Urothelium cell line (cell line): ENCODE results near the gene SMIM43.
"Not testable (repeated sequence)": the region's sequence is repeated elsewhere in the genome, so short reads cannot be mapped to it uniquely, and the experiment has no call there.

Experiments used
- DNase-seq: peaks from one replicate; pipeline ENCODE4 v3.0.0; 2011; ENCODE audit warnings: low spot score, mixed read lengths
- FAIRE-seq: peaks from 2 replicates; lab custom pipeline; 2011; peaks lifted over from hg19 to GRCh38; lab: Jason Lieb, UNC

The SMIM43 gene

DNA sequence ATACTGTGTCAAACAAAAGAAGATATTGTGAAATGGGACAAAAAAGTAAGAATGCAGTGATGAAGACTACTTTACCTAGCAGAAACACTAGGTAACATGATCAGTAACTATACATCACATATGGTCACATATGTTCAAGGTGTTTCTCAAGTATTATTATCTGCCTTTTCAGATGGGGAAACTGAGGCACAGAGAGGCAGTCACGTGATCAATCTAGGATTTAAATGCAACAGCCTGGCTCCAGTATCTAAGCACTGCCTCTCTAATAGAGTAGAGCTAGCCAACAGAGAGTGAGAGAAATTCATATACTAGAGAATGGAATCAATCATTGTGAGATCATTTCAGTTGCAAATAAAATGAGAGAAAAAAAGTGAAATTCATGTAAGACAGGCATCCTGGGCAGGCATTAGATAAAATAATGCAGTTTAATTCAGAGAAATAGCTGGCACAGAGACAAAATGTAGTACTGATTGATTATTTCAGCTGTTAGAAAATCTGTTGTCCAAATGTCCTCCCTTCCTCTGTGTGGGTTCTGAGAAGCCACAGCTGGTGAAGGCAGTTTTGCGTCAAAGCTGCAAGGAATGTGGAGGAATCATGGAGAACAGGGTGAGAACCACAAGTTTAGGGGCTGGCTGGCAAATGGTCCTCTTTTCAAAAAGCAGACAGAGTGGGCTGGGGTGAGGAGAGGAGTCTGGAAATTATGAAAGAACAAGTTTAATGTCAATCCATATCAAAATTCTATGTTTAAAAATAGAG, 26.0 kb downstream of the SMIM43 start:
- DNase-seq (no peak), FAIRE-seq (no peak)

GRCh38 chr4:121737846-121738554, 27.0 kb downstream of the SMIM43 start:
- FAIRE-seq: no peak

DNA sequence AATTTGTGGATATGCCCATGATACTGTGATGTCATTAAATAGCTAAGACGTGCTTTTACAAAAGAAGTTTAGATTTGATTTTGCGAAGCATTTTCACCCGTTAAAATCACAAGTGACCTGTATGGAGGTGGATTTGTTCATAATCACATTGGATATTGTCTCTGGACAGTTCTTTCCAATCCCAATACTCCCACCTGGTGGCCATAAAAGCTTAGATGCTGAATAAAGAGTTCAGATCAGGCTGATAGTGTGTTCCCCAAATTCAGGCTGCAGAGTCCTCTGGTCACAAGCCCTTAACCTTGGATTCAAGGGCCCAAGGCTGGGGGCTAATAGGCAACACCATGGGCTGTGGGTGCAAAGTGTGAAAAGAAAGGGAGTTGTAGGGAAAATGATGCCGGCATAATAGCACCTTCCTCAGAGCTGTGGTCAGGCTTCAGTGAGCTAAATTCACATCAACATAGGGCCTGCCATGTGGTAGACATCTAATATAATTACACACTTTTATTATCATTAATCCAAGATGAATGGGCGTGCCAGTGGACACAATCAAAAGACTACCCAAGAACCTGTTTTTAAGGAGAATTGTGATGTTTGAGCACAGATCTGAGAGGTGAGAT, 28.1 kb downstream of the SMIM43 start:
- FAIRE-seq (no peak), DNase-seq (peak; percentile 60)

More at GRCh38 chr4:121737846-121738554, 27.0 kb downstream of the SMIM43 start:
- no peak for DNase-seq

GRCh38 chr4:121734571-121734970, 30.4 kb downstream of the SMIM43 start:
- FAIRE-seq (no peak), DNase-seq (no peak)

GRCh38 chr4:121733942-121734341, 31.0 kb downstream of the SMIM43 start:
- DNase-seq: no peak
- FAIRE-seq: no peak

DNA sequence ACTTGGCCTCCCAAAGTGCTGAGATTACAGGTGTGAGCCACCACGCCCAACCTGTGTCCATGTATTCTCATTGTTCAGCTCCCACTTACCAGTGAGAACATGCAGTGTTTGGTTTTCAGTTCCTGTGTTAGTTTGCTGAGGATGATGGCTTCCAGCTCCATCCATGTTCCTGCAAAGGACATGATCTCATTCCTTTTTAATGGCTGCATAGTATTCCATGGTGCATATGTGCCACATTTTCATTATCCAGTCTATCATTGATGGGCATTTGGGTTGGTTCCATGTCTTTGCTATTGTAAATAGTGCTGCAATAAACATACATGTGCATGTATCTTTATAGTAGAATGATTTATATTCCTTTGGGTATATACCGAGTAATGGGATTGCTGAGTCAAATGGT, 35.2 kb downstream of the SMIM43 start:
- not testable (repeated sequence) for DNase-seq, FAIRE-seq

DNA sequence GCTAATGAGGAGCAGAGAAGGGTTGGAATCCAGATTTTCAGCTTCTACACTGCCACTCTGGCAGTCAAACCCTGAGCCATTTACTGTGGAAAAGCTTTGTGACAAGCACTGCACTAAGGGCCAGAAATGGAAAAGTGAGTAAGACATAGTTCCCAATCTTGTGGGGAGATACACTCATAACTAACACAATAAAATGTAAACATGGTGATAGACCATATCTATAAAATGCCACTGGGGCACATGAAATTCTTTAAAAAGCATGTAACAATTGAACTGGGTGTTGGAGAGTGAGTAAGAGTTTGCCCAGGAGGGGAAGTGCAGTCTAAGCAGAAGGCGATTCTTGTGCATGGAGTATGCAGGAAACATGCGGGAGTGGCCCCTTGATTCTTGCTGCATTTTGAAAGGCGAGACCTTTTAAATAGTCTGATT, 36.2 kb downstream of the SMIM43 start:
- FAIRE-seq (no peak), DNase-seq (peak; percentile 45)

DNA sequence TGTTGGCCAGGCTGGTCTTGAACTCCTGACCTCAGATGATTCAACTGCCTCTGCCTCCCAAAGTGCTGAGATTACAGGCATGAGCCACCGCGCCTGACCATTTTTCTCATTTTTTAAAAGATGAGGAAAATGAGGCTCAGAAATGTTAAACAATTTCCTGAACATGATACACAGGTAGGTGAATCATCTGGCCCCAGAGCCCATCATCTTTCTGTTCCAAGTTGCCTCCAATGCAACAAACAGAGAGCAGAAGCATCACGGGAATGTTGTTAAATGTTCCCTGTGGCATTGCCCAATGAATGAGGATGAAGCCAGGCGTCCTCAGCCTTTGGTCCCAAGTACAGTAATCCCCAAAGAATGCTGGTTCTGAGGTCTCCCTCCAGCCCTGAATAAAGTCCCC, 36.9 kb downstream of the SMIM43 start:
- DNase-seq (peak; percentile 43), FAIRE-seq (no peak)

DNA sequence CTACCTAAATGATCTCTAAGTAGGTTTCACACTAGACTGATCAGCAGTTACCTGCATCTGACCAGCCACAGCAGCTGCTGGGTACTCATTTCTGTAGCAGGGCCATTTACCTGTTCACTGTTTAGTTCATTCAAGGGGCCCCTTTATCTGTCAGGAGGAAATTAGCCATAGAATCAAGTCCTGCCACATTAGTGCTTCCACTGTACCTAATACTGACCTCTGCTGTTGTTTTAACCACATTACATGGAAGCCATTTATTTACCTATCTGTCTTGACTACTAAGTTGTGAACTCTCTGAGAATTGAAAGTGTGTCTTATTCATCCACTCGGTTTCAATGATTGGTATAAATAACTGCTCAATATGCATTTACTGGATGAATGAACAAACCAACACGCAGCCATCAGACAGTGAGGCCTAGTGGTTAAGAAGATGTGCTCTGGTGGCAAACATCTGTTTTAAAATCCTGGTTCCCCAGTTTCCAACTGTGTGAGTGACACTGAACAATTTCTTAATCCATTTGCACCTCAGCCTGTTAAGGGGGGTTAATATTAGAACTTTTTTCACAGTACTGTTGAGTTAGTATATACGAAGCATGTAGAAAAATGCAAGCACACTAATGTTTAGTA, 38.2 kb downstream of the SMIM43 start:
- FAIRE-seq (no peak), DNase-seq (peak; percentile 22)

DNA sequence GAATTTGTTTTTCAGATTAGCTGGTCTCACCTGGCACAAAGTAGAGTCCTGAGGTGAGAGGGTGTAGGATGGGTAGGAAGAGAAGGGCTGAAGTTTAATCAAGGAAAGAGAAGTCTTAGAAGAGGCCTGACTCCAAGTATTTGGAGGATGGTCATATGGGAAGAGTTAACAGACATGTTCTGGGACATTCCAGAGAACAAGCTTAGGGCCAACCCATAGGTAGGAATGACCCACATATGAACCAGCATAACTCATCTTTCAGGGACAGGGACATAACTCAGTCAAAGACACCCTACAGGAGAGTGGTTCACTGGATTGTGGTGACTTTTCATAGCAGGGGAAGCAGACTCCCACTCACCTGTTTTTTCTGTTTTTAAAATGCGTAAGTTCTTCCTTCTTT, 40.3 kb downstream of the SMIM43 start:
- DNase-seq: no peak
- FAIRE-seq: no peak

- DNase-seq (no peak), FAIRE-seq (no peak)
Measured at GRCh38 chr4:121721700-121722099, 43.3 kb downstream of the SMIM43 start.

DNA sequence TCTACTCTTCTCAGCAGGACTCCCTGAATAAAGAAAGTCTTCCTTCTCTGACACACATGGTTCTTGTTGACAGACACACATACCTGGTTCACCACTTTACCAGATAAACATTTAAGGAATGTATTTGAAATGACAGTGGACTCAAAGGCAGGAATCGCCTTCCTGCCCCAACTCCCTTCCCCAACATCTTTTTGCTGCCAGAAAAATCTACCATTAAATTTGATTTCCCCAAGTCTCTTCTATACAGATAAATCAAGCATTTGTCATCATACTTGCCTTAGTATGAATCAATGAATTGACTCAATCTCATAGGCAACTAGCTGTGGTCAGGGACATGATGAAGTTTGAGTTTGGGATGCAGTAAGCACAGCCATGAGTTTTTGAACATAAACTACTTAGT, 44.9 kb downstream of the SMIM43 start:
- FAIRE-seq: peak; percentile 46
- peak; percentile 38 for DNase-seq

DNA sequence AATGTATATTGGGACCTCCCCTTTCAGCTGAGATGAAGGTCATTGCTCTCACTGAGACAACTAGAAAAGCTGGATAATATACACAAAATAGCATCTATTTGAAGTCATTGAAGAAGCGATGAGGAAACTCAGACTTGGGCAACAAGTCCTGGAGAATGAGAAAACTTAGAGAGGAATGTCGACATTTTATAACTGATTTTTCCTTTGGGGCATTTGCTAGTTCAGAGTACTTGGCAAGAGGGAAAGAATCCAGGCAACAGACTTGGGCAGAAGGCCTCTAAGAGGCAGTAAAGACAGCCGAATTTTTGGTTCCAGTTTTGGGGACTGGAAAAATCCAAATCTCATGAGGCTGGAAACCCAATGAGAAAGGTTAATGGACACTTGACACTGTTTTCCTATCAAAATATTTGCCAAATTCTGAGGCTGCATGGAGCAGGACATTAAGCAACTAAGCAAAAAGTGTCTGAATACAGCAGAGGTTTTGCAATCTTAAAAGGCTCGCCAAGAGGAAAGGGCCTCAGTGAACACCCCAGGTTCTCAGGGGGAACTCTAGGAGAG, 47.2 kb downstream of the SMIM43 start:
- FAIRE-seq: no peak
- DNase-seq: no peak

GRCh38 chr4:121714548-121714947, 50.4 kb downstream of the SMIM43 start:
- no peak for FAIRE-seq
- DNase-seq: no peak

DNA sequence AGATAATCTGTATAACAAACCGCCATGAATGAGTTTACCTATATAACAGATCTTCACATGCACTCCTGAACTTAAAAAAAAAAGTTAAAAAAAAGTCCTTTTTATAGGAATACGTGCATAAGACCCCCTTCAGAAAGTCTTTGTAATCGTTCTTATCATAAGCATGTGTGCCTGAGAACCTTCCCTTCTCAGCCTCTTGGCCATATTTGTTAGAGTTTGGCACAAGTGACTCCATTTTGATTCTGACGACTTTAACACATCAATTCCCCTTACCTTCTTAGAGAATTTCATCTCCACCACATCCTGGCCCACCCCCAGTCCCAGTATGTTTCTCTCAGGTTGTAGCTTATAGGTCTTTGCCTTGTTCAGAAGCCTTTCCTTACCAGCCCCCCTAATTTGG, 52.2 kb downstream of the SMIM43 start:
- DNase-seq: no peak

DNA sequence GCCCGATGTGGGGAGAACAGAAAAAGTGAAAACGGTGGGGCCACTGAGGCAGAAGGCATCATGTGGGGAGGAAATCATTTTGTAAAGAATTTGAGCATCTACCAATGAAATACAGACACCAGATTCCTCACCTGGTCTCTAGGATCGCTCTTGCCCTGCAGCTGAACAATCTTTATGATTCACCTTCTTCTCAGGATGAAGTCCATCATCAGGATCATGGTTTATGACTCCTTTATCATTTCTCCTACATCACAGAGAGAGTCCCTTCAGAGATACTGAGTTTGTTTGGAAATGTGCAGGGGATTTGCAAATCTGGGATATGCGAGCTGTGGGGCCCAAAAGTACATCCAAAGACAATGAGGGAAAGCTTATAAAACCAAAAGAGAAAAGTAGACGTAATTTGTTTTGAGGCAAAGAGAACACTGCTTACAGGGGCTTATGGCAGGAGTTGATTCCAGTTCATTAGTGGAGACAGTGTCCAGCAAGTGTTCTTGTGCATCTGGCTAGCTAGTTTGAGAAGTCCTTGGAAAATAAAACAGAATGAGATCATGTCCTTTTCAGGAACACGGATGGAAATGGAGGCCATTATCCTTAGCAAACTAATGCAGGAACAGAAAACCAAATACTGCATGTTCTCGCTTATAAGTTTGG, 52.8 kb downstream of the SMIM43 start:
- no peak for FAIRE-seq
- no peak for DNase-seq

More for the DNA sequence above, 52.2 kb downstream of the SMIM43 start:
- FAIRE-seq: no peak

- peak; percentile 50 for FAIRE-seq
Measured at GRCh38 chr4:121711263-121712000, 53.5 kb downstream of the SMIM43 start.

GRCh38 chr4:121709766-121710405, 55.1 kb downstream of the SMIM43 start:
- FAIRE-seq (no peak), DNase-seq (no peak)

More at GRCh38 chr4:121711263-121712000, 53.5 kb downstream of the SMIM43 start:
- DNase-seq: peak; percentile 93
